Activated CD8-positive, alpha-beta memory T cell treated with anti-CD3 and anti-CD28 coated beads for 1 hour (primary cell): ENCODE measurements around the gene NCKAP5.

Experiments
- DNase-seq, 2 donors: peaks; one replicate each; pipeline ENCODE4 v3.0.0-alpha.2; 2020; ENCODE audit warnings: low read depth in 1 of 2; ENCODE audit errors: extremely low read depth in 1 of 2

The NCKAP5 gene

DNA sequence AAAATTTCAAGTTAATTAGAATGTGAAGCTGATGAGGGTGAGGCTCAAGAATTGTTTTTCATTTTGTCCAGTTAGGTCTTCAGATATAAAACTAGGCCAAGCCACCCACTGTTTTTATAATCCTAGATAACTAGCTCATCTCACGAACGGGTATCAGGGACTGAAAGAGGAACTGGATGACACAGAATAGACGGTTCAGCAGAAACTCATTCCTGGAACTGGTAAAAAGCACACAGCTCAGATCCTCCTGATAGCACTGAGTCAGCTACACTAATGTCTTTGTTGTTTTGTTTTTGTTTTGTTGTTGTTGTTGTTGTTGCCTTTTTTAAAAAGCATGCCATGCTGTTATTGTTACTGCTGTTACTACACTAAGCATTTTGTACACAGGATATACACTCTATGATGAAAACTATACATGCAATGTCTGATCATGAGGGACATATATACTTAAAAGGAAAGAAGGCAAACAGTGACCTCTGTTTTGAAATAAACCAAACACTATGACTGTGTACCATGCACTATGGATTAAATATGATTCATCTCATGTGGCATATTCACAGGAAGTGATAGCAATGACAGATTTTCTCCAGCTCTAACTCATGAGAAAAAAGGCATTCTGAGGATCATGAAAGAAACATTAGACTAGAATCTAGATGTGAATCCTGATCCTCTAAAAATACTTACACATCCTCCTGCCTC, 437.6 kb downstream of the NCKAP5 start:
- DNase-seq: no peak

DNA sequence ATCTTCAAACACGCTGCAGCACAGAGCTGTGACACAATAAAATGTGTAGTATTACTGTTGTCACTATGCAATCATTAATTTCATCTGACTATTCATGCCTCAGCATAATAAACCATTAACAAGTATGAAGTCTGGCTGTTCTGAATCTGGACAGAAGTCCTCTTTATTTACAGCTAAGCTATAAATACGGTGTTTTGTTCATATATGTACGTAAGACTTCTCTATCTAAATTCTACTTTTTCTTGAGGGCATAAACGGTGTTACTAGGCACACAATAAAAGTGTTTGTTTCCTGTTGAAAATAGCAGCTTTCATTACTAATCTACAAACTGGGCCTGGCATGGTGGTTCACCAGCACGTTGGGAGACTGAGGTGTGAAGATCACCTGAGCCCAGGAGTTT, 443.8 kb downstream of the NCKAP5 start:
- no peak for DNase-seq

DNA sequence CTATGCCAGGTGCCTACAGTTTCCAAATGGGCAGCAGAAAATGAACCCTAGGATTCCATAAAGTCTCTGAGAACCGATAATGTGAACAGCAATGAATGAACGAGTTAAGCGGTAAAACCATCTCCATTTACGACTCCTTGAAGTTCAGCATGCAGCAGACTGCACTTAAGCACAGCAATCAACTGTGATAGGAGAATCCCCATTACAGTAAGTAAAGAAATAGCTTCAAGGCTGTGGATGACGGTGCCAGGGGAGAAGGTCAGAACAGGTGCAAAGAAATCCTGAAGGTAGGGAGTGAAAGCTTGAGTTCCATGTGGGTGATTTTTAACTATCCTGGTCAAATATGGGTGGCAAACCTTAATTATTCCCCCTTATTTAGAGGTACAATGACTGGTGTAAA, 444.4 kb downstream of the NCKAP5 start:
- no peak for DNase-seq

DNA sequence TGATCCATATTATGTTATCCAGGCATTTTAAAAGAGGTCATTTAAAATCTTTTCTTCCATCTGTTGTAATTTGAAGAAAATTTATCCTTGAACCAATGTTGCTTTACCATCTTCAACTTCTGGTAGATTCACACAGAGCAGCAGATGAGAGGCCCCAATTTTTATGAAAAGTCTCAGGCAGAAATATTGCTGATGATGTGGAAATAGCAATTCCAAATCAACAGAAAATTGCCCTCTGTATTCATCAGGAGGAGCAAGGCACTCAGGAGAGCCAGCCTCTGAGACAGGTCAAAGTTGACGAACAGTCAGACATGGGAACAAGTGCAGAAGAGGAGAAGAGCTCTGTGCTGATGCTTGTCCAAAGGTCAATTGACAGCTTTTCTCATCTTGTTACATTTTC, 444.9 kb downstream of the NCKAP5 start:
- DNase-seq: no peak

DNA sequence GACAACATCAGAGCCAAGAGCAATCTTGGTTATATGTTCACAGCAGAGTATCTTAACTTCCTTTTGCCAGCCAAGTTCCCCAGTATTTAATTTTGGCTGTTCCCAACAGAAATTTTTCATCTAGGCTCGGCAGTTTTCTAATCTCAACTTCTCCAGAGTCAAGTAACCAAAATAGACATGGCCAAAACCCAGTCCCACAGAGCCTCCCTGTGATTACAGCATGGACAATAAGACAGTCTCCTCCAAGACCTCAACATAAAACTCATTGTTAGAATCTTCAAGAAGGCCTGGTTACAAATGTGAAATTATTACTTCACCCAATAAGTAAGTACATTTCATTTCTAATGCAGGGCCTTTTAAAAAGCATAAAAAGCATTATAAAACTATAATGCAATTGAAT, 445.7 kb downstream of the NCKAP5 start:
- no peak for DNase-seq

DNA sequence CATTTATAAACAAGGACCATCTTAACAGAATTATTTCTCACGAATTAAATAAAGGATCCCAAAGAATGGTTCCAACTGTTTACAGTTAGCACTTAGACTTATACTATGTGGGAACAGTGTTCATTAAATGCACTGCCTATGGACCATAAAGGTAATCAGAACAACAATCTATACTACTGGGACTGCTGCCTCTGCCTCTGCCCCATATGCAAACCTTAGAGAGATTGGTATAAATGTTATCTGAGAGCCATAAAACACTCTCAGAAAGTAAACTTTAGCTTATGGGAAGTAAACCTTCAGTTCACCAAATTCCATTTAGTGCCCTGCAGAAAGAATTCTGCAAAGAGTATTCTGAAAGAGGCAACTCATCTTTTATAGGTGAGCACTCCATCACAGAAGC, 448.0 kb downstream of the NCKAP5 start:
- no peak for DNase-seq

DNA sequence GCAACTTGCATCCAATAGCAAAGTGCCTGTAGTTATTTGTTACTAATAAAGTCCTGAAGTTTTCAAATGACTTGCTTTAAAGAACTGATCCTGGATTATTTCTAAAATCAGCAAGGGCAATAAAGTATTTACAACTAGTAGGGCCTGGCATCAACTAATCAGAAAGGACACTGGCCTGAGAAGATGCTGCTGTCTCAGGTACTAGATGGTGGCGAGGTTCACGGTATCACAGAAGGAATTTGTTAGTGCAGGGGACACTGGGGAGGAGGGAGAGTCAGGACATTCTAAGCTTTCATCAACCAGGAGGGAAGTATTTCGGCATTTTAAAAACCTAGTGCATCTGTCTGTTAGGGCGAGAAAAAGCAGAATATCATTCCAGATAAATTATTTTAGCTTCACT, 458.1 kb downstream of the NCKAP5 start:
- DNase-seq: no peak

DNA sequence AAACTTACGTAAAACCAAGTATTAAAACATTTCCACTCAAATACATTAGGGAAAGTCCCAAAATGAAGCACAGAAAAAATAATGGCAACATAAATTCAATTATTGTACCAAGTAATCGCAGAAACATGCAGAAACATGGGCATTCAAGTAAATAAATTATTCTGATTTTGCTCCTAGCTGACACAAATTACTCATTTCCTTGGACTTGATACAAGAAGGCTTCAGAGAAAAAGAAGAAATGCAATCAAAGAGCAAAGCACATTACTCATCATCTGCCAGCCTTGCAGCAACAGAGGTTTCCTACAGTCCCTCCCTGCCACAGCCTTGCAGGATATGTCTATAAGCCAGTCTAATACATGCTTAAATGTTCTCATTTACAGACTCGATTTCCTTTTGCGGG, 458.5 kb downstream of the NCKAP5 start:
- no peak for DNase-seq

DNA sequence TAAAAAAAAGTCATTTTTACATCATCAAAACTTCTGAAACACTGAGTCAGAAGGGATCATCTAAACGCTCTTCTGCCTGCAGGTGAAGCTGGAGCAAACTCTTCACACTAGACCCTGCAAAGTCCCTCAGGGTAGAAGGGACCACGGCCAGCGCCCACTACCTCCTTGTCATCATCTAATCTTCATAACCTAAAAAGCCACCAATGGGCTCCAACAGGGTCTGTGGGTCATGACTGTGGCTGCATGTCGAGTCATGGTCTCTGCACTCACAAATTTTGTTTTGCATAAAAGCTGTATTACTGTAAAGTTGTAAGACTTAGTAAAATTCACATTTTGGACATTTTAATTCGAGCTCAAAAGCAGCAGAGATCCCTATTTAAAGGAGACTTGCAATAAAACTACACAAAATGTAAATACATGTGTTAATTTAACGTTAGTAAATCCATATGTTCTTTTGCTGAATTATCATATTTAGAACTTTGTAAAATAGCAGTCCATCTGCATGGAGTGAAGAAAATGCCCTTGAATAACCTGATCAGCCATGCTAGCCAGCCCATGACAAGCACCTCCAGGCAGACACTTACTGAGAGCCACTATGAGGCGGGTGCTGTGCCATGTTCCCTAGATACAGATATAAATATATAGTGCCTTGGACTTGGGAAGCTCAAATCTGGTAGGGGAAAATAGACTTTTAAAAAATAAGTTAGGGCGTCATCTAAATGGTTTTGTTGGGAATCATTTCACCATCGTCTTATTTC, 461.0 kb downstream of the NCKAP5 start:
- DNase-seq: no peak

DNA sequence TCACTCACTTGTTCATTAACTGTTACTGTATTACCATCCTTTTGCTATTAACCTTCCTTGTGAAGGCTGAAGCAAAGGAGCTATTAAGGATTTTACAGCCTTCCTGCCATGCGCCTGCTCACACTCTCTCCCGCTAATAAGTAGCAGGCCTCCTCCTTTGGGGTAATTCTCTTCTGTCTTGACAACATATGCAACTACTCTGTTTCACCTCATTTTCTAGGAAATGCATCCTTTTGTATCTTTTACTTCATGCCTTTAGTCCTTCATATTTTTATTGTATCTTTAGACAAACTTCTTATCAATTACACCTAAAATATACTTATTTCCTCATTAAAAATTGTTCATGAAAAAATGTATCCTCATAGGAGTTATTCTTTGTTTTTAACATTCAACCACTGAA, 463.4 kb downstream of the NCKAP5 start:
- DNase-seq: no peak

DNA sequence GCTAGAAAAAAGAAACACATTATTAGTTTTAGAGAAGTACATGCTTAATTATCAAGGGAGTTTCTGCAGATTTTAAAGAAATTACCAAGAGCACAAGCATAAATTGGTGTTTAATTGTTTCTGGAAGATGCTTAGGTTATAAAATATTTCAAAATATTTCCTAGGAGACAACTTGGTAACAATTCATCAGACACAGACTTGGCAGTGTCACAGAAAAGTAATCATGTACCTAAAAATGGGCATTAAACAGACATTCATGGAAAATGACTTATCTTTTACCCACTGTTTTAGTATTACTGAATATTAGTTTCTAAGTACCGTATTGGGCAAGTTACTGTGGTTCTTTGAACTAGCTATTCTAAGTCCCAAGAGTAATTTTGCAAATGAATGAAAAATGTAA, 469.5 kb downstream of the NCKAP5 start:
- no peak for DNase-seq

DNA sequence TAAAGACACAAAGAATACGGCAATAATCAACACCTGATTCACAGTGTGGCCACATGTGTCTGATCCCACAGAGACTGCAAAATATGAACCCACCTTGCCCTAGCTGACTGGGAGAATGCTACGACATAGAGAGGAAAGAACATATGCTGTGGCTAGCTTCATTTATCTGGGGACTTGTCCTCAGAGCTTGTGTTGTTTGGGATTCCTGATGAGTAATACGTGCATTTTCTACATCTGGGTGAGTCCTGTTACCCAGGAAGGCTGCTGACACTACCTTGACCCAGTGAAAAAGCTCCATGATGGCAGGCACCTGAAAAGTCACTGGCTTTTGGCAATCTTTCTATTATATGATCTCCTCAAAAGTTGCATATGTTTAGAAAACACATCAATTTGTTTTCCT, 470.6 kb downstream of the NCKAP5 start:
- DNase-seq: no peak

DNA sequence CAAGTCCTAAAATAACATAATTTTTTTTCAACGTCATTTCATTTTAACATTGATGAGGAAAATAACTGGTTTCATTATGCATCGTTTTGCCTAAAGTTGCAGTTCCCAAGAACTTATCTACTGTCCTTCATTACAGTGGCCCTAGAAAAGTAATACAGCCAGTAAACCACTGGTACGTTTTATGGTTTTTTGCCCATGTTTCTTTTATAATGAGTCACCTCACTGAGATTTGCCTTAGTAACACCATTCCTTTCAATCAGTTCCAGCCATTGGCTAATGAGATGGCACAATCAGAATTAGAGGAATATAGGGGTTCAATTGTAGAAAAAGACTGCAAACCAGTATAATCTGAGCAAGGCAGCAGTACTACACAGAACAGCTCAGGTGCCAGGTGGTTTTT, 475.7 kb downstream of the NCKAP5 start:
- no peak for DNase-seq

DNA sequence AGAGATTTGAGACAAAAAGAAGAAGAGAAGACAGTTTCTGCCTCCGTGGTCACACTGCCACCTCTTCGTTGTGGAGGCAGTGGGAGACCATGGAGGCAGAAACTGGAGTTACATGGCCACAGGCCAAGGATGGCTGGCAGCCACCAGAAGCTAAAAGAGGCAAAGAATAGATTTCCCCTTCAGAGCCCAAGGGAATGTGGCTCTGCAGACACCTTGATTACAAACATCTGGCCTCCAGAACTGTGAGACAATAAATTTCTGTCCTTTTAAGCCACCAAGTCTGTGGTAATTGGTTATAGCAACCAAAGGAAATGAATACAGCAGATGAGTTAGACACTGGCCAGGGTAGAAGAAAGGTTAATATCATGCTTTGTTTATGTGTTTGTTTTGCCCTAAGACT, 477.9 kb downstream of the NCKAP5 start:
- no peak for DNase-seq

DNA sequence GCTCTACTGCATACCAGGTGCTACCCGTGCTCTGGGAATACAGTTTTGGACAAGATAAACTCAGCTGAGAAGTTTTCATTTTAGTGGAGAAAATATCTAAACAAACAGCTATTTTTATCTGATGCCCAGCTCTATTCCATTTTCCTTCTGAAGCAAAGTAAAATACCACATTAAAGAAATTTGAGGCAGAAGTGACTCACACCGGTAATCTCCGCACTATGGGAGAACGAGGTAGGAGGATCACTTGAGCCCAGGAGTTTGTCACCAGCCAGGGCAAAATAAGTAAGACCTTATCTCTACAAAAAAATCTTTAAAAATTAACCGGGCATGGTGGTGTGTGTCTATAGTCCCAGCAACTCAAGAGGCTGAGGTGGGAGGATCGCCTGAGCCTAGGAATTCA, 482.1 kb downstream of the NCKAP5 start:
- DNase-seq: no peak

DNA sequence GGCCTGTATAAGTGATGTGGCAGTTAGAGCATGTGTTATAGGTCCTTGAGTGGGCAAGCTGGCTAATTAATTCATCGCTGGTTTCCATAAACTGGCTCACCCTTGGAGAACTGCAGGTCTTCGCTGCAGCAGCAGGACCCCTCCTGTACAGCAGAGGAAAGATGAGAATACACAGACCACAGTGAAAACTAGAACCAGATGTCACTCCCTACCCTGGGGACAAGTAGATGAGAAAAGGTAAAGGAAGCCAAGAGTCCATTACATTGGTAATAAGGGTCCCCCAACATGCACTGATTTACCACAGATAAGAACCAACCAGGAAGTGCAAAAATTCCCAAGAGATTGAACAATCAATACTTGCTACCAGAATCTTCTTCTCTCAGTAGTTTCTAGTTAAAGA, 482.6 kb downstream of the NCKAP5 start:
- no peak for DNase-seq

DNA sequence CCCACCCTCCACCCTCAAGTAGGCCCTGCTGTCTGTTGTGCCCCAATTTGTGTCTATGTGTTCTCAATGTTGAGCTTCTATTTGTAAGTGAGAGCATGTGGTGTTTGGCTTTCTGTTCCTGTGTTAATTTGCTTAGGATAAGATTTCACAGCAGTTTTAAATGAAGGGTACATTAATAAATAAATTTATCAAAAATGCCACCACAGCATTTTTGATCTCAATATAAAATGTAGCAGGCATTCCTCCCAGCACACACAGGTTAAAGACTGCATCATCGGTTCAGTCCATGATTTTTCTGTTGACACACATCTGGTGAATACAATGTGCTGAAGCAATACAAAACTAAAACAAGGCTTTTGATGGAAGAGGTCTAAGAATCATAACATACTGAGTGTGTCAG, 486.2 kb downstream of the NCKAP5 start:
- DNase-seq: no peak

DNA sequence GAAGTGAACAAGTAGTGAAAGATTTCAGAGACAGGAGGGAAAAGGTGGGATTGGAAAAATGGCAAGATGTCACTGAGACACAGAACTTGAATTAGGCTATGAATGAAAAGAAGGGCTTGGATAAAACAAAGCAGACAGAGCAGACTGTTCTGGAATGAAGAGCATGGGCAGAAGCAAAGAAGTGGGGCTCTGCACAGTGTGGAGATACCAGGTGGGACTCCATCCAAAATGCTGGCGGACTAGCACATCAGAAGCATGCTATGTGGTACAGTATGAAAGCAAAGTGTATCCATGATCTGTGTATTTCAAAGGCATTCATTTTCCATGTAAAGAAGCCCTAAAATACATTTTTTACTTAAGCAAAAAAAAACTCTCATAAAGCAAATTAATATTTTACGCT, 487.4 kb downstream of the NCKAP5 start:
- no peak for DNase-seq

DNA sequence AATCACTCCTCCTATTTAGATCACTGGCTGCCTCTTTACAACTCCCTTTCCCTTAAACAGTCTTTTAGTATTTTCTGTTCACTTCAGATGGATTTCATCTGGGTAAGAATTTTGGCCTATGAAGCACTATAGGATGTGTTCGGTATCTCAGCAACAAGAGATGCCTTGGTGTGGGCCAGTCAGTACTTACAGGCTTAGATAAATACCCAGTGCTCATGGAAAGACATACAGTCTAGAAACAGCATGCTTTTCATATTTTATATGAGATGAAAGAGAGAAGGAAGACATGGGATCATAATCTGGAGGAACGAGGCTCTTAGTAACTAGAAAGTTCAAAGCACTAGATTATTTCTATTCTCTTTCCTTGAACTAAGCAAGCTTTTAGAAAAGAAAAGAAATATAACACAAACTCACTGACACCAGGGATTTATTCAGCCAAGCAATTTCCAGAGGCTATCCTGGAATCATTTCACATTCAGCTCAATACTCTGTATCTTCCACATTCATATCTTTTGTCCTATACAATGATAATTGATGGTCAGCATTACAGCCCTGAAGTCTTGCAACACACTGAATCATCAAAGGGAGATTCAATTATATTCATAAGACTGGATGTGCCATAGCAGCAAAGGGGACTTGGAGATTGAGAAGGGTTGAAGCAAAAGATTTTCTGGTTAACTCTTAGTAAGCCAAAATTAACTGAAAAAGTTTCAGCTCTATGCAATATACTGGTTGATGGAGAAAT, 489.4 kb downstream of the NCKAP5 start:
- DNase-seq: no peak

DNA sequence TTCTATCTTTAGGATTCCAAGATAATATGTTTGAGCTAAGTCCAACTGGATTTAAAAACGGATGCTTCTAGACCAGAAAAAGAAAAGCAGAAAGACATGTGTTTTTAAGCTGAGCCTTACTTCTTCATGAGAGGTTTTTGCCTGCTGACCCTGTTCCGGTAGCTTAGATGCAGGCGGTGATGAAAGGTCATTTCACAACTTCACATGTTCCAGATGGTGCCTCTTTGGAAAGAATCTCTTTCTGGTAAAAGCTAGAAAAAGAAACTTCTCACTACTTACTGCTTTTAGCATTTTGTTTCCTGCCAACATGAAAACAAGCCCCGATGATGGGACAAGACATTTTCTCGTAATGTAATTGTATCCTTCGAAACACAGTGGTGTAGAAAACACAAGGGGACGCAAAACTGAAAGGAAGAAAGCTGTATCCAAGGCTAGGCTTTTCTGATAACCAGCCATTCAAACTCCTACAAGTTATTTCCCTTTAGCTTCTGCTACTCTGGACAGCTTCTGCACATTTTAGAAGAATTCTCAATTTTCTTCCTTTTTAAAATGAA, 490.9 kb downstream of the NCKAP5 start:
- no peak for DNase-seq

DNA sequence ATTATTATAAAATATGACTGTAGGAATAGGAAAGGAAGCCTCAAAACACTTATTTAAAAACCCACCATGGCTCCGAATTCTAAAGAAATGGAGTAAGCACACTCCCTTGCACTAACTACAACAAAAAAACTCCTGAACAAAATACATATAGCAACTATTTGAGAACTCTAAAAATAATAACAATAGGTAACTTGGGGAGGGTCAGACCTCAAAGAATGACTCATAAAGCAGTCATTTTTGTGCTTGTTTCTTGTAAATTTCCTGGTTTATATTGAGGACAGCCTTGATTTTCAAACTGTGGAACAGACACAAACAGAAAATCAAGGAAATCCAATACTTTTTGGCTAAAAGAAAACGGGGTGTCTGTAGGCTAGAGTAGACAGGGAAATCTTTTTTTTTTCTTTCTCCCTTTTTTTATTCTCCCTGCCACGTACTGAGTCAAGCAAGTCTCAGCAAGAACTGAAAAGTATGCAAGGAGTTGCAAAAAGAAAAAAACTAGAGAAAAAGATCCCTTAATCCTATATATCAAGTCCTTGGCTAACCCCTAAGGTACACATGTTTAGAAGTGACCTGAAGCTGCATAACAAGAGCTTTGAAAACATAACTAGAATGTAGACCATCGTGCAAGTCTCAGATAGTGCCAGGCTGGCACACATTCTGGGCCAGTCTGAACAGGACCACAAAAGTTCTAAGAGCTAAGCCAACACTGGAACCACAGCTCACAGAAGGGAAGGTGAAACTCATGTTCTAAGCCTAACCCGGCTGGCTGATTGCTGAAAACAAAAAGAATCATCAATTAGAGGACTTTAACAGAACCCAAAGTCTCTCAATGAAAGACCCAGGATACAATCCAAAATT, 495.2 kb downstream of the NCKAP5 start:
- DNase-seq: no peak
